Tibial nerve (tissue), 4 donors: Measurements from ENCODE around the gene TLE7. TPM values are rescaled to one million over a fixed set of nuclear protein-coding genes. Genes with fewer than 3 reads are reported as not detected.
A peak's percentile ranks its signal among the peaks of the same experiment; 100 is the strongest.

Source experiments
- DNase-seq, 2 donors: peaks; one replicate each; pipeline ENCODE4 v3.0.0-alpha.2; 2019; ENCODE audit warnings: low spot score in 2 of 2
- H3K27ac ChIP-seq, 4 donors: fragments of 200-600 bp; sonication (generic) in 3 of 4; one replicate each; pipeline ENCODE4 v1.5.1; 2017 to 2019; ENCODE audit warnings: mild to moderate bottlenecking in 1 of 4
- H3K27me3 ChIP-seq, 2 donors: fragments of 200-600 bp; sonication (generic) in 1 of 2; one replicate each; pipeline versions ENCODE4 v1.5.1 to v1.6.0; 2017 to 2019
- H3K36me3 ChIP-seq, 3 donors: fragments of 200-600 bp; sonication (generic); one replicate each; pipeline ENCODE4 v1.5.1; 2018 to 2019
- H3K4me1 ChIP-seq, 4 donors: fragments of 200-600 bp; sonication (generic) in 3 of 4; one replicate each; pipeline ENCODE4 v1.5.1; 2017 to 2019
- H3K4me3 ChIP-seq, 4 donors: fragments of 200-600 bp; sonication (generic) in 3 of 4; one replicate each; pipeline ENCODE4 v1.5.1; 2017 to 2019; ENCODE audit warnings: mild to moderate bottlenecking in 1 of 4, moderate library complexity in 1 of 4
- H3K9me3 ChIP-seq, 4 donors: fragments of 200-600 bp; sonication (generic) in 3 of 4; one replicate each; pipeline ENCODE4 v1.5.1; 2017 to 2019
- CTCF ChIP-seq, 5 experiments: fragments of 200-600 bp in 3 of 5; fragments of 450-650 bp in 2 of 5; sonication (generic) in 3 of 5; IDR thresholded peaks; one replicate each; pipeline ENCODE4 v1.5.1; 2016 to 2019; ENCODE audit warnings: antibody characterized with exemption in 5 of 5, mild to moderate bottlenecking in 3 of 5, moderate library complexity in 2 of 5
- EP300 ChIP-seq, 2 donors: sonication (generic); formaldehyde crosslinking; IDR thresholded peaks; one replicate each; pipeline ENCODE4 v1.6.1; 2017; ENCODE audit warnings: antibody characterized with exemption in 2 of 2, mild to moderate bottlenecking in 1 of 2
- POLR2A ChIP-seq, 2 donors: fragments of 450-650 bp; IDR thresholded peaks; one replicate each; pipeline ENCODE4 v1.6.1; 2017; ENCODE audit warnings: antibody characterized with exemption in 2 of 2, mild to moderate bottlenecking in 2 of 2, moderate library complexity in 2 of 2
- WGBS, 2 donors: methylation state at CpG; one replicate each; pipeline ENCODE4 v1.1.5; 2018; 5-methylcytosine and 5-hydroxymethylcytosine counted together
- total RNA-seq, 4 donors: library from RNA; depleted of rRNA; stranded (reverse); fragments of >200 nt; gene quantifications; one replicate each; pipeline ENCODE4 v1.1.0, GENCODE V29; 2016

TLE7 gene
- total RNA-seq, 4 donors from 2014 or later, result not detected

DNA sequence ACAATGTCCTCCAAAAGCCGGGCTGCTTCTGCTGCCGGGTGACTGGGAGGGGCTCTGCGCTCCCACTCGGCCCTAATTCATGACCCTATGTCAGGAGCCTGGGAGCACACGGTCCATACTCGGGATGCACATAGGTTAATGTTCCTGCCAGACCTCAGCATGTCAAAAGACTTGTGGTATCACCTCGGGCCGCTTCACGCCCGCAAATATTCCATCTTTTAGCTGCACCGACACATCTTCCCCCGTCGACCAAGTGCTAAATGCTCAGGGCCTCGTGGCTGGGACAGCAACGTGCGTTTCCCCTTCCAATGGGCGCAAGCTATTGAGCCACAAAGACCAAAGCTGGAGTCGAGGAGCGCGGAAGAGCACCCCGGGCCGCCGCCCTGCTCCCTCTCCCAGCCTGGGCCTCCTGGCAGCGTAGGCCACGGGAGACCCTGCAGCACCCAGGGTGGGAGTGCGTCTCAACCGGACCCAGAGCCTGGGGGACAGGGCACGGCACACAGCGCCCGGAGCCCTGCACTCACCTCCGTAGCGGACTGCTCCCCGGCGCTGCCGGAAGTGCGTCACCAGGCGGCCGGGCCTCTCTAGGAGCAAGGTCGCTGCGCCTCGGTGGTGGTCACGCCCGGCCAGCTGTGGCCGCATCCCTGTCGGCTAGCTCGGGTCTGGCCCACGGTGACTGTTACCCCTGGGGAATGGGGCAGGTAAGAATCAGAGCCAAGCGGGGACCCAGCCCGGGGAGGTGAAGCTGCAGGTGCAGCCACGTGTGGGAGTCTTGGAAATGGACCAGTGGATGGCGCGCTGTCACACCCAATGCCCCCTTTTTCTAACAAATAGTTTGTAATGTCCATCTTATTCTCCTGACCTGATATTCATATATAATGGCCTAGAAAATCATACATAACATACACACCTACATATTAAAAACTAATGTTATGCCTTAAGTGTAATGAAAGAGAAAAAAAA, 20.1 kb upstream of the TLE7 start, which contains the start of gene ZNF23:
Gene ZNF23, minus strand, starts transcription at position 562 of the 963 bp plus-strand sequence. CDS start 5,451 bp downstream, outside the sequence.
- 1% methylated on average over 20 to 42 of the region's 52 CpGs for WGBS, 2 donors
- peak within 1 kb of the TSS; percentile 75 to 93 (median 91) for H3K4me3 ChIP-seq
- peaks cover 0 to 15% (median 0%) of the 10 kb centered on the region in 3 donors for H3K36me3 ChIP-seq
- peaks cover 0 to 29% (median 7%) of the 10 kb centered on the region in 4 donors for H3K4me1 ChIP-seq
- TF ChIP-seq CTCF (IDR thresholded peaks at IDR 0.05) (peak in 2 of 5 experiments; percentile 10 to 50), EP300 (IDR thresholded peaks at IDR 0.05) (peak; percentile 82 to 96), POLR2A (IDR thresholded peaks at IDR 0.05) (peak; percentile 40 to 72)
- peaks cover 0 to 6% (median 0%) of the 10 kb centered on the region in 4 donors for H3K9me3 ChIP-seq
- no peaks in the 10 kb centered on the region for H3K27me3 ChIP-seq
- peak; percentile 70 to 72 for DNase-seq
- H3K27ac ChIP-seq, result peak within 1 kb of the TSS; percentile 66 to 92 (median 88)

- Histone ChIP-seq H3K4me3 (peak overlapping the region in 3 of 4 donors; percentile 90 to 93 (median 92)), H3K27ac (no peak overlapping the region), H3K36me3 (peaks cover 0 to 25% (median 0%) of the 10 kb centered on the region in 3 donors), H3K4me1 (peaks cover 0 to 29% (median 7%) of the 10 kb centered on the region in 4 donors), H3K9me3 (peaks cover 0 to 6% (median 0%) of the 10 kb centered on the region in 4 donors), H3K27me3 (no peaks in the 10 kb centered on the region)
- no peak for DNase-seq
- no peak for TF ChIP-seq POLR2A (IDR thresholded peaks at IDR 0.05)
- TF ChIP-seq CTCF (IDR thresholded peaks at IDR 0.05), result no peak
- no peak for TF ChIP-seq EP300 (IDR thresholded peaks at IDR 0.05)
- 86 to 90% methylated on average over 1 of the region's 1 CpG for WGBS, 2 donors
These were observed 19.1 kb upstream of the TLE7 start for GRCh38 chr16:71460941-71461340.

- DNase-seq, result no peak
- H3K36me3 ChIP-seq, result peaks cover 0 to 32% (median 0%) of the 10 kb centered on the region in 3 donors
- TF ChIP-seq EP300 (IDR thresholded peaks at IDR 0.05), result no peak
- no peak for TF ChIP-seq CTCF (IDR thresholded peaks at IDR 0.05)
- TF ChIP-seq POLR2A (IDR thresholded peaks at IDR 0.05), result no peak
- no peaks in the 10 kb centered on the region for H3K27me3 ChIP-seq
- peaks cover 0 to 29% (median 7%) of the 10 kb centered on the region in 4 donors for H3K4me1 ChIP-seq
- no peak overlapping the region for H3K27ac ChIP-seq
- peaks cover 0 to 8% (median 0%) of the 10 kb centered on the region in 4 donors for H3K9me3 ChIP-seq
- H3K4me3 ChIP-seq, result no peak overlapping the region
- 73 to 82% methylated on average over 4 of the region's 4 CpGs for WGBS, 2 donors
These were observed 18.4 kb upstream of the TLE7 start for GRCh38 chr16:71460236-71460635.

DNA sequence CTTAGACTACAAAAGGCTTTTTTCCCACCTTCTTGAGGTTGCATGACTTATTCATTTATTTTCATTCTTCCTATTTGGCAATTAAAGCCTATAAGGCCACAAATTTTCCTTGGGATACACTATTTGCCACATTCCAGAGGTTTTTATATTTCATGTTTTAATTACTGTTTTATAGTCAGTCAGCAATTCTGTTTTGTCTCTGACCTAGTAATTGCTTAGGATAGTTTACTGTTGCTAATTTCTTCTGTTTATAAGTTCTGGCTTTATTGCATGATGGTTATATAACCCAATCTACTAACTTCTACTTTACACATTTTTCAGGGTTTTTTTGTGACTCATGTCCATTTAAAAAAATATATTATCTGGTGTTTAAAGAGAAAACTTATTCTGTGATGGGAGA, 17.7 kb upstream of the TLE7 start:
- peaks cover 0 to 29% (median 7%) of the 10 kb centered on the region in 4 donors for H3K4me1 ChIP-seq
- H3K27ac ChIP-seq, result no peak overlapping the region
- no peak overlapping the region for H3K4me3 ChIP-seq
- peaks cover 0 to 16% (median 0%) of the 10 kb centered on the region in 4 donors for H3K9me3 ChIP-seq
- peaks cover 0 to 40% (median 2%) of the 10 kb centered on the region in 3 donors for H3K36me3 ChIP-seq
- no peaks in the 10 kb centered on the region for H3K27me3 ChIP-seq
- no peak for DNase-seq
- TF ChIP-seq CTCF (IDR thresholded peaks at IDR 0.05) (no peak), EP300 (IDR thresholded peaks at IDR 0.05) (no peak), POLR2A (IDR thresholded peaks at IDR 0.05) (no peak)

DNA sequence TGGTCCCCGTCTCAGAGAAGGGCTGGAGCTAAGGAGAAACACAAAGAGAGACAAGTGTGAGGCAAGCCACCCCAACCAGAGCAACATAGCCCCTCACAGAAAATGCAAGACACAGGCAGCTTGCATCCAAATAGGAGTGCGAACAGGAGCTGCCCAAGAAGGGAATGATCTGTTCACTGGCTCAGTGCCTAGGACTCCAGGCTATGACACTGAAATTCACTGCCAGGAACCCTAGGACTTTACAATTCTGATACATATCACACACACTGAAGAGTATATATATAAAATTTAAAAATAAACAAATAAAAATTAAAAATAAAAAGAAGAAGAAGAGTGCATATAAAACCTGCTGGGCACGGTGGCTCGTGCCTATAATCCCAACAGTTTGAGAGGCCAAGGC, 14.9 kb upstream of the TLE7 start:
- WGBS, 2 donors, result 97% methylated on average over 4 of the region's 4 CpGs
- Histone ChIP-seq H3K4me1 (peaks cover 0 to 19% (median 5%) of the 10 kb centered on the region in 4 donors), H3K36me3 (peaks cover 6 to 67% (median 11%) of the 10 kb centered on the region in 3 donors), H3K9me3 (peaks cover 0 to 43% (median 4%) of the 10 kb centered on the region in 4 donors), H3K4me3 (no peak overlapping the region), H3K27me3 (no peaks in the 10 kb centered on the region), H3K27ac (no peak overlapping the region)
- no peak for DNase-seq
- no peak for TF ChIP-seq POLR2A (IDR thresholded peaks at IDR 0.05)
- no peak for TF ChIP-seq CTCF (IDR thresholded peaks at IDR 0.05)
- no peak for TF ChIP-seq EP300 (IDR thresholded peaks at IDR 0.05)
